IPS DF 6.9 (cell line): ENCODE data around the gene FADS2.

ENCODE experiments used
- DNase-seq: peaks from one replicate; pipeline ENCODE4 v3.0.0-alpha.2; 2013; ENCODE audit warnings: low read depth, low spot score
- H3K27ac ChIP-seq: one replicate; pipeline ENCODE4 v1.5.1; 2013; ENCODE audit warnings: low read length, control low read depth
- H3K27me3 ChIP-seq: 2 replicates; pipeline ENCODE4 v1.6.1; 2013; ENCODE audit warnings: mild to moderate bottlenecking, low read length; ENCODE audit not compliant: control insufficient read depth, insufficient read depth
- H3K36me3 ChIP-seq: 2 replicates; pipeline ENCODE4 v1.6.1; 2013; ENCODE audit warnings: low read length; ENCODE audit not compliant: control insufficient read depth, insufficient read depth
- H3K4me1 ChIP-seq: 2 replicates; pipeline ENCODE4 v1.6.1; 2013; ENCODE audit warnings: low read length; ENCODE audit not compliant: control insufficient read depth, insufficient read depth
- H3K4me3 ChIP-seq: 2 replicates; pipeline ENCODE4 v1.5.1; 2013; ENCODE audit warnings: mild to moderate bottlenecking, low read length
- H3K9me3 ChIP-seq: 2 replicates; pipeline ENCODE4 v1.6.1; 2013; ENCODE audit warnings: low read length, inconsistent platforms; ENCODE audit not compliant: control insufficient read depth, insufficient read depth
- WGBS: extraction: QIAGEN DNeasy Blood & Tissue Kit; methylation state at CpG from one replicate; pipeline ENCODE4 v1.1.7; 2013; ENCODE audit warnings: mixed read lengths, missing lambda C conversion rate; ENCODE audit not compliant: insufficient read length, insufficient coverage; 5-methylcytosine and 5-hydroxymethylcytosine counted together

FADS2 gene

DNA sequence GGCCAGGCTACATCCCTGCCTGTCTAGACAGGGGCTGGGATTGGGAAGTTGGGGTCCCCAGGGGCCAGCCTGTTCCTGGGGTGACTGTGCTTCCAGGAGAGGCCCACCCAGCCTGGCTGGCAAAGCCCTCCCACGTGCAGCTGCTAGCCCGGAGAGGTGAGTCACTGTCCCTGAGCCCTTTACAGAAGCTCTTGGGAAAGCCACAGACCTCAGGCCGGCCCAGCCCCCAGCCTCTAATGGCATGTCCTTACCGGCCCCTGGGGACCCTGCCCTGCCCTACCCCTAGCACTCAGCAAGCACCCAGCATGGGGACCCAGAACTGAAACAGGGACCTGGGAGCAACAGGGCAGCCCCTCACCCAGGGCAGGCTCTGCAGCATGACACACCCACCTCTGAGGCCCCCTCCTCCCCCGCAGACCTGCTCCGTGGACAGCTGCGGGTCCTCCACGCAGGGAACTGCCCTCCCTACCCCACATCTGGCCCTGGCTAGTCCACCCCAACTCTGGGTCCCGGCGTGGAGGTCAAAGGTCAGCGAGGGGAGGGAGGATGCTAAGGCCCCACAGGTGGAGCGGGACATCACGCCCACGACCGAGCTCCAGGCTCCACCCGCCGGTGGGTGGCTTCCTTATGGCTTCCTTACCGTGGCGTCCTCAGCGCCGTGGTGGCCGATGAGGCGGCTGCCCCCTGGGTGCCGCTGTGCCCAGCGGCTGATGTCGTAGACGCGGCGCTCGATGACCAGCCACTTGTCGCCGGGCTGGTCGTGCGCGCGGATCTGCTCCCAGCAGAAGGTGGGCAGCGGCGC is 62.6 kb downstream of the FADS2 start:
- no peaks in the 10 kb centered on the region for H3K27me3 ChIP-seq
- no peak for DNase-seq
- no CpG with 5 or more reads among the region's 38 CpGs for WGBS
- H3K27ac ChIP-seq = no peak overlapping the region
- no peaks in the 10 kb centered on the region for H3K36me3 ChIP-seq
- no peaks in the 10 kb centered on the region for H3K9me3 ChIP-seq
- H3K4me1 ChIP-seq = peaks cover 6% of the 10 kb centered on the region; the same call in 1 of the 2 replicates
- H3K4me3 ChIP-seq = peak overlapping the region; percentile 81

DNA sequence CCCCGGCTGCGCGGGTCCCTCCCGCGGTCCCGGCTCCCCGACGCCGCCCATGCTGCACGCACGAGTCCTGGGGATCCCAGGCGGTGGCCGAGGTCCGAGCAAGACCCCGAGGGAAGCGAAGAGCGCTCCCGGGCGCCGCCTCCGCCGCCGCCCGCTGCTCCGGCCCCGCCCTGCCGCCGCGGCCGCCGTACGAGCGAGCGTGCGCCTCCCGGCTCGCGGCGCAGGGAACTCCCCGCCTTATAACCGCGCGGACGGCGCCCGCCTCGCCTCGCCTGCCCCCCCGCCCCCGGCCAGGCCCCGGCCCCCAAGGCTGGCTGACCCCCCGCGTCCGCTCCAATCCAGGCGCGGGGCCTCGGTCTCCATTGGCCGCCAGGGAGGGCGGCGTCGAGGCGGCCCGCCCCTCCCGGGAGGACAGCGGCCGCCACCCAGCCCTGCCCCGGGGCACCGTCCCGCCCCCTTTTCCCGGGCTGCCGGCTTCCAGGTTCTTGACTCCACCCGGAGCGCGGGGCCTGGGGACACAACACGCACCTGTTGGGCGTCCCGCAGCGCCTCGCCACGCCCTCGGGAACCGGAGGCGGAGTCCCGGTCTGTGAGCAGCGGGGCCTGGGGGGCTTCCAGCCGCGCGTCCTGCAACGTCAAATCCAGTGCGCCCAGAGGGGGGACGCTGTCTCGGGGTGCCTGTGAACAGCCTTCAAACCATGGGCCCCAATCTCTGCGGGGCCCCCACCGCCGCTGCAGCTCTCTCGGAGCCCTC is 63.4 kb downstream of the FADS2 start, which contains the start of gene FADS3:
TSS of gene FADS3 (minus strand) at position 215 of the 754 bp plus-strand sequence. CDS start at position 51, 164 bp downstream.
- Histone ChIP-seq H3K9me3 (no peaks in the 10 kb centered on the region), H3K4me3 (peak within 1 kb of the TSS; percentile 81), H3K27ac (no peak within 1 kb of the TSS), H3K4me1 (peaks cover 6% of the 10 kb centered on the region; the same call in 1 of the 2 replicates), H3K36me3 (no peaks in the 10 kb centered on the region), H3K27me3 (no peaks in the 10 kb centered on the region)
- no CpG with 5 or more reads among the region's 96 CpGs for WGBS
- no peak for DNase-seq

DNA sequence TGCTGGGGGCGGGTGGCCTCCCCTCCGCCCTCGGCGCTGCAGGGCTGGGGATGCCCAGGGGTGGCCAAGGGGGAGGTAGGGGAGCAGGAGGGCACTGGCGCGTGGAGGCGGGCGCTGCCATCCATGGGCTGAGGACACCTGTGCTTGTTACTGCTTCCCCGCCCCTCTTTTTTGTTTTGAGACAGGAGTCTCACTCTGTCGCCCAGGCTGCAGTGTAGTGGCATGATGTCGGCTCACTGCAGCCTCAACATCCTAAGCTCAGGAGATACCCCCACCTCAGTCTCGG is 63.9 kb downstream of the FADS2 start:
- Histone ChIP-seq H3K4me1 (peaks cover 6% of the 10 kb centered on the region; the same call in 1 of the 2 replicates), H3K4me3 (peak overlapping the region; percentile 81; the same call in 1 of the 2 replicates), H3K36me3 (no peaks in the 10 kb centered on the region), H3K27ac (no peak overlapping the region), H3K27me3 (no peaks in the 10 kb centered on the region), H3K9me3 (no peaks in the 10 kb centered on the region)
- WGBS = no CpG with 5 or more reads among the region's 12 CpGs
- no peak for DNase-seq

DNA sequence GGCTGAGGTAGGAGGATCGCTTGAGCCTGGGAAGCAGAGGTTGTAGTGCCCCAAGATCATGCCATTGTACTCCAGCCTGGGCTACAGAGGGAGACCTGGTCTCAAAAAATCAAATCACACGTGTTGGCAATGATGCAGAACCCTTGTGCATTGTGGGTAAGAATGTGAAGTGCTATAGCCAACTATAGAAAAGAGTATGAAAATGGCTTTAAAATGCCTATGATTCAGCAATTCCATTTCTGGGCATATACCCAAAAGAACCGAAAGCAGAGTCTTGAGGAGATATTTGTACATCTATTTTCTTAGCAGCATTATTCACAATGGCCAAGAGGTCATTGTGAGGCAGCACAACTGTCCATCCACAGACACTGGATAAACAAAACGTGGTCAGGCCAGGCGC is 65.9 kb downstream of the FADS2 start:
- DNase-seq = no peak
- no peak overlapping the region for H3K27ac ChIP-seq

DNA sequence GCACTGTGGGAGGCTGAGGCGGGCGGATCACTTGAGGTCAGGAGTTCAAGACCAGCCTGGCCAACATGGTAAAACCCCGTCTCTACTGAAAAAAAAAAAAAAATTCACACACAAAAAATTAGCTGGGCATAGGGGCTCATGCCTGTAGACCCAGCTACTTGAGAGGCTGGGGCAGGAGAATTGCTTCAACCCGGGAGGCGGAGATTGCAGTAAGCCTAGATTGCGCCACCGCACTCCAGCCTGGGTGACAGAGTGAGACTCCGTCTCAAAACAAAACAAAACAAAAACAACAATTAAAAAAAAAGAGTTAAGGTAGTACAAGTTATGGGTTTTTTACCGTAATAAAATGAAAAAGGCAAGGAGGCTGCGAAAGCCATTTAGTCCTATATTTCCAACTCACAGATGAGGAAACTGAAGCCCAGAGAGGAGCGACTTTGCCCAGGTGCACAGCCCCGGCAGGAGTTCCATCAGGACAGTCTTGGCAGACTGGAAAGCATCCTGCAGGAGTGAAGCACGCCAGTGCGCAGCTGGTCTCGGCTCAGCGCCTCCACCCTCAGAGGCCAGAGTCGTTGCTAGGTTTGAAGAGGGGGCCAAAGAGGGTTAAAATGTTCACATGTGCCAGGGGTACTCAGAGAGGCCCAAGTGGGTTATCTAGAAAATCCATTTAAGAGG is 67.1 kb downstream of the FADS2 start:
- WGBS = no CpG with 5 or more reads among the region's 17 CpGs

More for the DNA sequence above, 65.9 kb downstream of the FADS2 start:
- Histone ChIP-seq H3K4me1 (peaks cover 8% of the 10 kb centered on the region; the same call in 1 of the 2 replicates), H3K36me3 (no peaks in the 10 kb centered on the region; the same call in 1 of the 2 replicates), H3K4me3 (no peak overlapping the region), H3K9me3 (no peaks in the 10 kb centered on the region), H3K27me3 (no peaks in the 10 kb centered on the region)
- no CpG with 5 or more reads among the region's 5 CpGs for WGBS

DNA sequence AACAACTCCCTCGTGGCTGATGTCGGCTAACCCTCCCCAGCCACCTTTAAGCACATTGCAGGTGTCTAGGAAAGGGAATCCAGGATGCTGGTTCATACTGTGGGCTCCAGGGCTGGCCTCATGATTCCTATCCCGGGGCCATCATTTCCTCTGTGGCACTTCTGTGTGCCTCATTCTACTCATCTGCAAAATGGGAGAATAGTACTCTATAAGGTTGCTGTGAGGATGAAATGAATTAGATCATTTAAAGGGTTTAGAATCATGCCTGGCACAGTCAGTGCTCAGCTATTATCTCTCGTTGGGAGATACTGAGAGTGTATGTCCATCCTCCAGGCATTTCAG is 67.6 kb downstream of the FADS2 start:
- no peak overlapping the region for H3K4me3 ChIP-seq
- no peak overlapping the region for H3K27ac ChIP-seq
- H3K9me3 ChIP-seq = no peaks in the 10 kb centered on the region
- DNase-seq = no peak
- no CpG with 5 or more reads among the region's 4 CpGs for WGBS
- no peaks in the 10 kb centered on the region for H3K27me3 ChIP-seq
- H3K4me1 ChIP-seq = peaks cover 3% of the 10 kb centered on the region; the same call in 1 of the 2 replicates
- H3K36me3 ChIP-seq = no peaks in the 10 kb centered on the region; the same call in 1 of the 2 replicates

More for the DNA sequence above, 67.1 kb downstream of the FADS2 start:
- no peaks in the 10 kb centered on the region for H3K9me3 ChIP-seq
- H3K4me3 ChIP-seq = no peak overlapping the region
- no peak overlapping the region for H3K27ac ChIP-seq
- H3K27me3 ChIP-seq = no peaks in the 10 kb centered on the region
- peaks cover 8% of the 10 kb centered on the region; the same call in 1 of the 2 replicates for H3K4me1 ChIP-seq
- H3K36me3 ChIP-seq = no peaks in the 10 kb centered on the region; the same call in 1 of the 2 replicates
- DNase-seq = no peak

DNA sequence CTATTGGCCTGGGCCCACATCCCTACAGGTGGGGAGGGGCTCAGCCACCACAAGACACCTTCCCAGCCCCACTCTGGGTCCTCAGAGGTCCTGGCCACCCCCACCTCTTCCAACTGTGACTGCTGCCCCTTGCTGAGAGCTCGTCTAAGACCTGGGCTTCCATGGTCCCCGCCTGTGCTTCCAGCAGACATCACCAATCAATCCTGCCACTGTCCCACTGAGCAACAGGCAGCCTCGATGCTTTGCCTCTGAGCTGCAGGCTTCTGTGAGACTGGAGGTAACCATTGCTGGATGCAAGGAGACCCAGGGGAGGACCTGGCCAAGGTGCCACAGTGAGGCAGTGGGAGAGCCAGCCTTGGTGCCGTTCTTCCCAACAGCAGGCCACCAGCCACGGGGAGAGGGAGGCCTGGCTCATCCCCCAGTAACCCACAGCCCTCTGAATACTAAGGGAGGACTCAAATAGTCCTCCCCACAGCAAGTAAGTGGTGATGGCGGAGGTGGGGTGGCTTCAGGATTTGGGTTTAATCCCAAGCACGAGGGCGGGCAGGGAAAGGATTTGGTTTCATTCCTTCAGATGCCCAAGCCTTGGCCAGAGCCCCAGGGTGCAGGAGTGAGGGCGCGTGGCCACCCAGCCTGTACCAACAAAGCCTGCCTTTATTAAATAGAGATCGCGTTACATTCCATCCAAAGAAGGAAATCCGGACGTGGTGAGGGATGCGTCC is 68.7 kb downstream of the FADS2 start:
- no peaks in the 10 kb centered on the region for H3K9me3 ChIP-seq
- H3K27me3 ChIP-seq = no peaks in the 10 kb centered on the region
- no CpG with 5 or more reads among the region's 15 CpGs for WGBS
- H3K27ac ChIP-seq = no peak overlapping the region
- H3K36me3 ChIP-seq = no peaks in the 10 kb centered on the region; the same call in 1 of the 2 replicates
- DNase-seq = no peak
- H3K4me1 ChIP-seq = 0 out of 2 replicates have a peak, but pooled peaks cover 2% of the 10 kb centered on the region
- H3K4me3 ChIP-seq = no peak overlapping the region

DNA sequence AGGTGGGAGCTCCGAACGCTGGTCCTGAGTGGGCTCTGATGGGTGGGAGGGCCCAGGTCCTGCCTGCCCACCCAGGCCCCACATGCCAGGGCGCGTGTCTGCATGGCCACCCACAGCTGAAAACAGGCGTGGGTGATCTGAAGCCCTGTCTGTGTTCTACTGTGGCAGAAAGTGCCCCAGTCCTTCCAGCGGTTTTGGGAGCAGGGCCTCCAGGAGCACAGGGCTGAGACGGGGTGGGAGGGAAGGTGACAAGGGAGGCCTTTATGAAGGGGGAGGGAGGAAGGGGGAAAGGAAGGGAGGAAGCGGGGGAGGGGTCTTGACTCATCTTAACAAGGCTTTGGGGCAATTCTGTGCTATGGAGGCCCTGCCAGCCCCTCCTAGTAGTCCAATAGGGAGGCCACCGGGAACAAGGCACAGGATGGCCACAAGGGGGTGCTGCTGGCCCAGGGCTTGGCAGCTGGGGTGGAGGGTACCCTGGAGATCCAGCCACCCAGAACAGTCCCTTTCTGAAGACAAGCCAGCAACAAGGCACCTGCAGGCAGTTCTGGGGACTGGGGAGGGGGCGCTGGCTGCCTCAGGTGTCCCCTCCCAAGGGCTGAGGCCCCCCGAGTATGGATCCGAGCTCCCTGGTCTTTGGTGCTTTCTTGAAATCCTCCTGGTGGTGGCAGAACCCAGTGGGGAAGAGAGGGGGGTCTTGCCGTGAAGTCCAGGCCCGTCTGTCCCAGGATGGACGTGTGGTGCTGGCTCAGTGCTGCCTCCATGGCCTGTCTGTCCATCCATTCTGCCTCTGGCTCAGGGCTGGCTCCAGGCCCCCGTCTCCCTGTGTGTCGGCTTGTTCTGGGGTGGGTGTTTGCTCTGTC is 69.5 kb downstream of the FADS2 start:
- Histone ChIP-seq H3K27me3 (no peaks in the 10 kb centered on the region), H3K4me3 (no peak overlapping the region), H3K27ac (no peak overlapping the region), H3K36me3 (no peaks in the 10 kb centered on the region; the same call in 1 of the 2 replicates), H3K9me3 (no peaks in the 10 kb centered on the region), H3K4me1 (0 out of 2 replicates have a peak, but pooled peaks cover 2% of the 10 kb centered on the region)
- no CpG with 5 or more reads among the region's 17 CpGs for WGBS
- peak; percentile 70 for DNase-seq

DNA sequence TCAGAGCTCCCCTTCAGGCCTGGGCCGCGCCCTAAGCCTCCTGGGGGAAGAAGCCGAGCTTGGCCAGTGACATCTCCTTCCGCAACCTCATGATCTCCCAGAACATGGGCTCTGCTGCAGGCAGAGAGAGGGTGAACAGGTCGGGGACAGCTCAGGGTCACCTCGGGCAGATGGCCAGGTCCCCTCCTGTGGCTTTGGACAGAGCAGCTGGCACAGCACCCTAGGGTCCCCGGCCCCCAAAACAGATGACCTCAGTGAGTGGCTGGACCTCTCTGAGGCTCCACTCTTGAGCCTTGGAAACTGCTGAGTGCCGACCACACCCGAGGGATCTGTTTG is 70.1 kb downstream of the FADS2 start:
- 0 out of 2 replicates have a peak, but pooled peaks cover 2% of the 10 kb centered on the region for H3K4me1 ChIP-seq
- no peaks in the 10 kb centered on the region; the same call in 1 of the 2 replicates for H3K36me3 ChIP-seq

More for the DNA sequence above, 70.1 kb downstream of the FADS2 start:
- H3K9me3 ChIP-seq = no peaks in the 10 kb centered on the region
- no peak for DNase-seq
- H3K4me3 ChIP-seq = no peak overlapping the region
- H3K27ac ChIP-seq = no peak overlapping the region
- H3K27me3 ChIP-seq = no peaks in the 10 kb centered on the region
- WGBS = no CpG with 5 or more reads among the region's 9 CpGs
